ENCODE measurements around the gene SLC37A2.

DNA sequence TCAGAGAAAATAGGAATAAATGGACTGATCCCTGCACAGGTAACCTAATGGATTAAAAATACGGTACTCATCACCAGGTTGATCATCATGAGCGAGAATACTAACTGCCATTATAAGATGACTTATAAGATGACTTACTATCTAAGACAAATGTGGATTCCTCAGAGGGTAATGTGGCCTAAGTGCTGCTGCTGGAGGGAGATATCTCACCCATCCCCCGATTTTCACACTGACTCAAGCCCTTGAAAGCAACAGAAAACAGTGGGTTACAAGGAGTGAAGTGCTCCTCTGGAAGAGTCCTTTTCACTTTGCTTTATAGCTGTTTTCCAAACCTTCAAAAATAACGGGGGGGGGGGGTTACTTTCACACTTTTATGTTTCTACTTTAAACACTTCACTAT is 47.4 kb downstream of the SLC37A2 start:
- no peak for TF ChIP-seq CTCF (IDR thresholded peaks at IDR 0.05)
- TF ChIP-seq EZH2phosphoT487 (IDR thresholded peaks at IDR 0.05) = no peak
- no peak for TF ChIP-seq EZH2 (IDR thresholded peaks at IDR 0.05)
